ENCODE results near the gene SPEM3. TPM values are rescaled to one million over a fixed set of nuclear protein-coding genes. Genes with fewer than 3 reads are reported as not detected.

Gene SPEM3
- polyA plus RNA-seq (2011; rRNA removed) (not detected in 2 replicates), polyA plus RNA-seq (2017; fragmentation: RNase III; extraction: RNeasy Plus Mini Kit Qiagen cat#74134 plus additional on column Dnase treatment) (not detected in 3 replicates), polyA minus RNA-seq (2011; rRNA and poly(A)+ RNA removed) (not detected in 2 replicates)
- polyA plus RNA-seq (2012; cell fraction: cytosol; rRNA removed), result not detected in 2 replicates
- not detected in 2 replicates for polyA plus RNA-seq (2012; cell fraction: nucleus; rRNA removed)

DNA sequence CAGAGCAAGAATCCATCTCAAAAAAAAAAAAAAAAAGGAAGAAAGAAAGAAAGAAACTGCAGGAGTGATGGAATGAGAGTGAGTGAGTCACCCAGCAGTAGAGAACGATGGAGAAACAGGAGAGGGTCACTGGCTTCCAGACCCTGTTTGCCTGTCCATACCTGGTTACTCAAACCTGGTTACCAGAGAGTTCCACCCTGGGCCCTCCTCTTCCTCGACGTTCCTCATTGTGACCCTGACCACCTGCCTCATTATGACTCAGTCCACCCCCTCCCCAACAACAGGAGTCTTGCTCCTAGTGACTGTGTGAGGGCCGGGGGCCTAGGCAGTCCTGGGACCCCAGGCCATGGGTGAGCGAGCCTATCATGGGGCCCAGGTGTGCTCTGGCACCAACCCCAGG lies at the start of gene SPEM3:
Gene SPEM3, plus strand, starts transcription at position 301 of the 400 bp plus-strand sequence. Its CDS starts 46 bp downstream, at position 347.
- no peak for TF ChIP-seq NR3C1 (IDR thresholded peaks at IDR 0.05)
- TF ChIP-seq RFX5 (IDR thresholded peaks at IDR 0.05), result no peak
- TF ChIP-seq ZC3H11A (IDR thresholded peaks at IDR 0.05), result no peak
- TF ChIP-seq FOXS1 (CRISPR knock-in tag; IDR thresholded peaks at IDR 0.05), result no peak
- TF ChIP-seq EHMT2 (IDR thresholded peaks at IDR 0.05; ENCODE audit: low read depth), result no peak
- no peak for TF ChIP-seq SMC3 (IDR thresholded peaks at IDR 0.05)
- TF ChIP-seq ZFP36 (IDR thresholded peaks at IDR 0.05; ENCODE audit: borderline replicate concordance, partially characterized antibody), result no peak
- no peak for TF ChIP-seq NPAS2 (CRISPR knock-in tag; IDR thresholded peaks at IDR 0.05; ENCODE audit: borderline replicate concordance)
- no peak for TF ChIP-seq KDM5A (IDR thresholded peaks at IDR 0.05)
- TF ChIP-seq, protein P1, sequence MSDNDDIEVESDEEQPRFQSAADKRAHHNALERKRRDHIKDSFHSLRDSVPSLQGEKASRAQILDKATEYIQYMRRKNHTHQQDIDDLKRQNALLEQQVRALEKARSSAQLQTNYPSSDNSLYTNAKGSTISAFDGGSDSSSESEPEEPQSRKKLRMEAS (IDR thresholded peaks at IDR 0.05), result no peak
- TF ChIP-seq CHD2 (IDR thresholded peaks at IDR 0.05; ENCODE audit: low read length, partially characterized antibody), result no peak
- TF ChIP-seq HOXA7 (CRISPR knock-in tag; IDR thresholded peaks at IDR 0.05), result no peak
- TF ChIP-seq CBX8 (IDR thresholded peaks at IDR 0.05), result no peak
- no peak for FAIRE-seq
- DNase-seq (ENCODE audit: low read depth in 1 of 2, low spot score in 1 of 2), result no peak
- POLR2A ChIA-PET, result no interaction called here
- H3K4me2 ChIP-seq, result no peak within 1 kb of the TSS
- H3K4me3 ChIP-seq, result no peak within 1 kb of the TSS
- H3K9me3 ChIP-seq, result no peaks in the 10 kb centered on the region
- no peak for ATAC-seq
- WGBS (ENCODE audit: missing lambda C conversion rate), result 36% methylated on average over 5 of the region's 5 CpGs
- H3K4me1 ChIP-seq, result no peaks in the 10 kb centered on the region
- no peak within 1 kb of the TSS for H3K27ac ChIP-seq
- CTCF ChIA-PET, result interaction anchor here (0.7 to 17.0 kb wide), 3 partner anchors 73 to 132 kb away, joined by 3 to 232 read pairs (median 5); partner anchors contain the start of genes KCTD11 and TMEM95

DNA sequence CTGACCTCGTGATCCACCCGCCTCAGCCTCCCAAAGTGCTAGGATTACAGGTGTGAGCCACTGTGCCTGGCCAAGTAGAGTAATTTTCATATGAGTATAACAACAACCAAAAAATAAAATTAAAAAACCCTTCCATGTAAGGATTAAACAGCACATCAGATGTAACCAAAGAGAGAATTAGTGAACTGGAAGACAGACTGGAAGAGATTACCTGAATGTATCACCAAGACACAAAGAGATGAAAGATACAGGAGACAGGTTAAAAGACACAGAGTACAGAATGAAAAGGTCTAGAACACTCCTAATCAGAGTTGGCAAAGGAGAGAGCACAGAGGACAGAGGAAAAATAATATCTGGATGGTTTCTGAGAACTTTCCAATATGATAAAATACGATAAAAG lies 49.5 kb upstream of the SPEM3 start:
- Histone ChIP-seq H3K4me1 (no peaks in the 10 kb centered on the region), H3K4me2 (no peak overlapping the region), H3K27ac (no peak overlapping the region), H3K4me3 (no peak overlapping the region), H3K9me3 (peaks cover 20% of the 10 kb centered on the region)
- POLR2A ChIA-PET, result no interaction called here
- ATAC-seq, result no peak
- peak; percentile 69 for TF ChIP-seq KDM1A (IDR thresholded peaks at IDR 0.05; ENCODE audit: low read depth)
- TF ChIP-seq HEYL (CRISPR knock-in tag; IDR thresholded peaks at IDR 0.05), result 0 out of 2 replicates have a peak, but pooled peaks have one; percentile 25
- TF ChIP-seq CEBPB (IDR thresholded peaks at IDR 0.05), result no peak
- no peak for FAIRE-seq
- no peak for DNase-seq (ENCODE audit: low read depth in 1 of 2, low spot score in 1 of 2)
- WGBS (ENCODE audit: missing lambda C conversion rate), result 90% methylated on average over 3 of the region's 3 CpGs
- CTCF ChIA-PET, result interaction anchor here (0.7 to 17.1 kb wide), 4 partner anchors 16 to 60 kb away, joined by 4 to 139 read pairs (median 4); partner anchors contain the start of genes FGF11, KCTD11 and TMEM95

DNA sequence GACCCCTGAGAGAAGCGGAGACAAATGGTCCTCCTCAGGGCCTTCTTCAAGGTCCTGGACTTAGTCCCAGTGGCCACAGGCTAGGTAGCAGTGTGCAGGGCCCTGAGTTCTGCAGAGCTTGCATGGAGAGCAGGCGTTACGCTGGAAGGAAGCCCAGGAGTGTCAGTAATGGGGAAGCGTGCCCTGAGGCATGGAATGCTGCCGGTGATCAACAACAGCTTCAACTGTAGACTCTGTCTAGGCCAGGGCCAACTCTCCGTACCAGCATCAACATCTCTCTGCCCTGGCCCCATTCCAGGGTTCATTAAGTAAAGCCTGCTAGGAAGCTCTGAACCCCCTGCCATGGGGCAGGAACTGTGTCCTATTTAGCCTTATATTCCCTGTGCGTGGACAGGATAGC lies 48.3 kb upstream of the SPEM3 start:
- ATAC-seq (no peak; a peak in 2 of 6 replicates), DNase-seq (ENCODE audit: low read depth in 1 of 2, low spot score in 1 of 2) (no peak), FAIRE-seq (no peak)
- H3K4me3 ChIP-seq, result peak overlapping the region; percentile 46
- WGBS (ENCODE audit: missing lambda C conversion rate), result 87% methylated on average over 7 of the region's 7 CpGs
- no peaks in the 10 kb centered on the region for H3K4me1 ChIP-seq
- ChIA-PET CTCF (interaction anchor here (0.8 to 17.1 kb wide), 8 partner anchors 8 to 181 kb away, joined by 3 to 139 read pairs (median 4); partner anchors contain the start of genes KCTD11, NEURL4, SENP3 and TMEM95), POLR2A (interaction anchor here (2.0 to 2.1 kb wide), 2 partner anchors 14 to 24 kb away, joined by 7 to 8 read pairs; partner anchors contain the start of genes PLSCR3 and TMEM256)
- H3K9me3 ChIP-seq, result peaks cover 20% of the 10 kb centered on the region
- H3K27ac ChIP-seq, result peak overlapping the region in 1 of 2 experiments; percentile 74; a peak in 4 of 6 replicates
- TF ChIP-seq CBX2 (IDR thresholded peaks at IDR 0.05; ENCODE audit: borderline replicate concordance, low read depth) (no peak), HEYL (CRISPR knock-in tag; IDR thresholded peaks at IDR 0.05) (no peak), HMGXB4 (CRISPR knock-in tag; IDR thresholded peaks at IDR 0.05; ENCODE audit: borderline replicate concordance) (no peak), ZNF302 (CRISPR knock-in tag; IDR thresholded peaks at IDR 0.05) (no peak), FOXS1 (CRISPR knock-in tag; IDR thresholded peaks at IDR 0.05) (no peak), TP53 (CRISPR knock-in tag; IDR thresholded peaks at IDR 0.05) (no peak), ZSCAN20 (CRISPR knock-in tag; IDR thresholded peaks at IDR 0.05) (no peak), HDAC2 (IDR thresholded peaks at IDR 0.05) (no peak), BHLHE40 (IDR thresholded peaks at IDR 0.05; ENCODE audit: low read depth, low read length) (no peak), RNF2 (IDR thresholded peaks at IDR 0.05; ENCODE audit: borderline replicate concordance, low read depth) (no peak), ZFP36 (IDR thresholded peaks at IDR 0.05; ENCODE audit: borderline replicate concordance, partially characterized antibody) (no peak), NFE2L2 (conservative IDR thresholded peaks at IDR 0.05; ENCODE audit: low read length) (no peak), ZC3H11A (IDR thresholded peaks at IDR 0.05) (no peak), MAFK (IDR thresholded peaks at IDR 0.05; ENCODE audit: partially characterized antibody) (no peak)
- TF ChIP-seq, protein P2, sequence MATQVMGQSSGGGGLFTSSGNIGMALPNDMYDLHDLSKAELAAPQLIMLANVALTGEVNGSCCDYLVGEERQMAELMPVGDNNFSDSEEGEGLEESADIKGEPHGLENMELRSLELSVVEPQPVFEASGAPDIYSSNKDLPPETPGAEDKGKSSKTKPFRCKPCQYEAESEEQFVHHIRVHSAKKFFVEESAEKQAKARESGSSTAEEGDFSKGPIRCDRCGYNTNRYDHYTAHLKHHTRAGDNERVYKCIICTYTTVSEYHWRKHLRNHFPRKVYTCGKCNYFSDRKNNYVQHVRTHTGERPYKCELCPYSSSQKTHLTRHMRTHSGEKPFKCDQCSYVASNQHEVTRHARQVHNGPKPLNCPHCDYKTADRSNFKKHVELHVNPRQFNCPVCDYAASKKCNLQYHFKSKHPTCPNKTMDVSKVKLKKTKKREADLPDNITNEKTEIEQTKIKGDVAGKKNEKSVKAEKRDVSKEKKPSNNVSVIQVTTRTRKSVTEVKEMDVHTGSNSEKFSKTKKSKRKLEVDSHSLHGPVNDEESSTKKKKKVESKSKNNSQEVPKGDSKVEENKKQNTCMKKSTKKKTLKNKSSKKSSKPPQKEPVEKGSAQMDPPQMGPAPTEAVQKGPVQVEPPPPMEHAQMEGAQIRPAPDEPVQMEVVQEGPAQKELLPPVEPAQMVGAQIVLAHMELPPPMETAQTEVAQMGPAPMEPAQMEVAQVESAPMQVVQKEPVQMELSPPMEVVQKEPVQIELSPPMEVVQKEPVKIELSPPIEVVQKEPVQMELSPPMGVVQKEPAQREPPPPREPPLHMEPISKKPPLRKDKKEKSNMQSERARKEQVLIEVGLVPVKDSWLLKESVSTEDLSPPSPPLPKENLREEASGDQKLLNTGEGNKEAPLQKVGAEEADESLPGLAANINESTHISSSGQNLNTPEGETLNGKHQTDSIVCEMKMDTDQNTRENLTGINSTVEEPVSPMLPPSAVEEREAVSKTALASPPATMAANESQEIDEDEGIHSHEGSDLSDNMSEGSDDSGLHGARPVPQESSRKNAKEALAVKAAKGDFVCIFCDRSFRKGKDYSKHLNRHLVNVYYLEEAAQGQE (IDR thresholded peaks at IDR 0.05), result no peak
- TF ChIP-seq, protein P3, sequence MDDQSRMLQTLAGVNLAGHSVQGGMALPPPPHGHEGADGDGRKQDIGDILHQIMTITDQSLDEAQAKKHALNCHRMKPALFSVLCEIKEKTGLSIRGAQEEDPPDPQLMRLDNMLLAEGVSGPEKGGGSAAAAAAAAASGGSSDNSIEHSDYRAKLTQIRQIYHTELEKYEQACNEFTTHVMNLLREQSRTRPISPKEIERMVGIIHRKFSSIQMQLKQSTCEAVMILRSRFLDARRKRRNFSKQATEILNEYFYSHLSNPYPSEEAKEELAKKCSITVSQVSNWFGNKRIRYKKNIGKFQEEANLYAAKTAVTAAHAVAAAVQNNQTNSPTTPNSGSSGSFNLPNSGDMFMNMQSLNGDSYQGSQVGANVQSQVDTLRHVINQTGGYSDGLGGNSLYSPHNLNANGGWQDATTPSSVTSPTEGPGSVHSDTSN (IDR thresholded peaks at IDR 0.05), result no peak
- peak overlapping the region; percentile 69 for H3K4me2 ChIP-seq

All from A549 (cell line).